Activated B cell treated with CpG ODN at 0.5 μM for 24 hours (primary cell): Measurements from ENCODE around the gene DNAJB1. TPM values are rescaled to one million over a fixed set of nuclear protein-coding genes. Genes with fewer than 3 reads are reported as not detected.

Source experiments
- ATAC-seq: fragments of 200-7000 bp; cut with Tn5 transposase; one replicate; pipeline ENCODE4 v1.10.0; 2021; ENCODE audit warnings: low read depth, mild to moderate bottlenecking, moderate library complexity
- CTCF ChIA-PET: fragments of 350-600 bp; sonication (Branson Sonifier 250); formaldehyde crosslinking; loops from one replicate; lab custom pipeline; 2021; ENCODE audit warnings: antibody characterized with exemption; lab: Charles Lee
- POLR2A ChIA-PET: fragments of 350-600 bp; sonication (Branson Sonifier 250); formaldehyde crosslinking; loops from one replicate; lab custom pipeline; 2021; ENCODE audit warnings: antibody characterized with exemption; lab: Charles Lee
- DNase-seq: peaks from one replicate; pipeline ENCODE4 v3.0.0; 2022
- H3K27ac Mint-ChIP-seq: one replicate; pipeline ENCODE4 v1.8.0; 2020; ENCODE audit warnings: mixed read lengths
- H3K27me3 Mint-ChIP-seq: one replicate; pipeline ENCODE4 v1.8.0; 2021; ENCODE audit warnings: mixed read lengths
- H3K36me3 Mint-ChIP-seq: one replicate; pipeline ENCODE4 v1.8.0; 2021; ENCODE audit warnings: low read depth, mixed read lengths
- H3K4me1 Mint-ChIP-seq: one replicate; pipeline ENCODE4 v1.8.0; 2021; ENCODE audit warnings: mixed read lengths
- H3K4me3 Mint-ChIP-seq: one replicate; pipeline ENCODE4 v1.8.0; 2020; ENCODE audit warnings: mild to moderate bottlenecking, mixed read lengths
- H3K9me3 Mint-ChIP-seq: one replicate; pipeline ENCODE4 v1.8.0; 2020; ENCODE audit warnings: mixed read lengths
- intact Hi-C: fragments of 100-400 bp; cut with micrococcal nuclease; formaldehyde crosslinking; loops from one replicate; pipeline ENCODE4 v1.15.1; 2024
- total RNA-seq: library from RNA; stranded (reverse); gene quantifications from 2 replicates; pipeline ENCODE4 v1.2.3, GENCODE V29; 2022
- TF ChIP-seq, protein P1 (sequence below): fragments of 200-600 bp; IDR thresholded peaks from one replicate; pipeline ENCODE4 v1.8.0; 2022; ENCODE audit warnings: antibody characterized with exemption, mild to moderate bottlenecking

DNAJB1 gene
- total RNA-seq = 56.1 and 58.7 TPM in 2 replicates

DNA sequence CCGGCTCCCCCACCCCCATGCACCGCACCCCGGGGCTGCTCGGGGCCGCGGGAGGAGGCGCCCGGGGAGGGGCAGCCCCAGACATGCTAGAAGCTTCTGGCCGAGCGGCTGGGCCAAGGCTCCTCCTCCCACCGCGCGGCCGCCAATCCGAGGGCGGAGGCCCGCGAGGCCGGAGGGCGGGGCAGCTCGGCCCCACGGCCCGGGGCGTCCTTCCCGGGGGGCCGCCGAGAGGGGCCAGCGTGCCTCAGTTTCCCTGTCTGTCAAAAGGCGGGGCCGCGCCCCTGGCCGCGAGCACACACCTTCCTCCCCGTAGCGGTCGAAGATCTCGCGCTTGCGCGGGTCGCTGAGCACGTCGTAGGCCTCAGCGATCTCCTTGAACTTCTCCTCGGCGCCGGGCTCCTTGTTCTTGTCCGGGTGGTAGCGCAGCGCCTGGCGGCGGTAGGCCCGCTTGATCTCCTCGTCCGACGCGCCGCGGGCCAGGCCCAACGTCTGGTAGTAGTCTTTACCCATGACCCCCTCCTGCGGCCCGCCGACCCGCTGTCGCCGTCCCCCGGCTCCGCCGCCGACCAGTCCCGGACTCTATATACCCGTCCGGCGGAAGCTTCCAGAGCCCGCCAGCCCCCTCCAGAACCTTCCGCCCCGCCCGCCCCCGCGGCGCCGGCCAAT is at the start of gene DNAJB1:
Gene DNAJB1 (minus strand): TSS at position 558 of the 666 bp plus-strand sequence. CDS start 48 bp downstream, at position 510.
- intact Hi-C loops = loop anchor here (1.0 to 2.0 kb wide), 5 partner anchors 11 to 171 kb away; partner anchors contain the start of genes GIPC1, NDUFB7 and TECR
- CTCF ChIA-PET = interaction anchor here (0.7 to 1.5 kb wide), 3 partner anchors 32 to 38 kb away, joined by 3 read pairs; no protein-coding TSS in a partner anchor
- TF ChIP-seq, protein P1, sequence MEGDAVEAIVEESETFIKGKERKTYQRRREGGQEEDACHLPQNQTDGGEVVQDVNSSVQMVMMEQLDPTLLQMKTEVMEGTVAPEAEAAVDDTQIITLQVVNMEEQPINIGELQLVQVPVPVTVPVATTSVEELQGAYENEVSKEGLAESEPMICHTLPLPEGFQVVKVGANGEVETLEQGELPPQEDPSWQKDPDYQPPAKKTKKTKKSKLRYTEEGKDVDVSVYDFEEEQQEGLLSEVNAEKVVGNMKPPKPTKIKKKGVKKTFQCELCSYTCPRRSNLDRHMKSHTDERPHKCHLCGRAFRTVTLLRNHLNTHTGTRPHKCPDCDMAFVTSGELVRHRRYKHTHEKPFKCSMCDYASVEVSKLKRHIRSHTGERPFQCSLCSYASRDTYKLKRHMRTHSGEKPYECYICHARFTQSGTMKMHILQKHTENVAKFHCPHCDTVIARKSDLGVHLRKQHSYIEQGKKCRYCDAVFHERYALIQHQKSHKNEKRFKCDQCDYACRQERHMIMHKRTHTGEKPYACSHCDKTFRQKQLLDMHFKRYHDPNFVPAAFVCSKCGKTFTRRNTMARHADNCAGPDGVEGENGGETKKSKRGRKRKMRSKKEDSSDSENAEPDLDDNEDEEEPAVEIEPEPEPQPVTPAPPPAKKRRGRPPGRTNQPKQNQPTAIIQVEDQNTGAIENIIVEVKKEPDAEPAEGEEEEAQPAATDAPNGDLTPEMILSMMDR = no peak
- DNase-seq (peak; percentile 78), ATAC-seq (peak; percentile 48)
- no peaks in the 10 kb centered on the region for H3K27me3 Mint-ChIP-seq
- H3K4me1 Mint-ChIP-seq = peaks cover 65% of the 10 kb centered on the region
- H3K9me3 Mint-ChIP-seq = no peaks in the 10 kb centered on the region
- H3K27ac Mint-ChIP-seq = peak within 1 kb of the TSS; percentile 95
- H3K4me3 Mint-ChIP-seq = peak within 1 kb of the TSS; percentile 91
- peaks cover 44% of the 10 kb centered on the region for H3K36me3 Mint-ChIP-seq
- POLR2A ChIA-PET = interaction anchor here (0.5 to 3.3 kb wide), 33 partner anchors 10 to 1978 kb away, joined by 3 to 31 read pairs (median 4); partner anchors contain the start of genes ADGRE3, C19orf44, CALR3 and GIPC1

DNA sequence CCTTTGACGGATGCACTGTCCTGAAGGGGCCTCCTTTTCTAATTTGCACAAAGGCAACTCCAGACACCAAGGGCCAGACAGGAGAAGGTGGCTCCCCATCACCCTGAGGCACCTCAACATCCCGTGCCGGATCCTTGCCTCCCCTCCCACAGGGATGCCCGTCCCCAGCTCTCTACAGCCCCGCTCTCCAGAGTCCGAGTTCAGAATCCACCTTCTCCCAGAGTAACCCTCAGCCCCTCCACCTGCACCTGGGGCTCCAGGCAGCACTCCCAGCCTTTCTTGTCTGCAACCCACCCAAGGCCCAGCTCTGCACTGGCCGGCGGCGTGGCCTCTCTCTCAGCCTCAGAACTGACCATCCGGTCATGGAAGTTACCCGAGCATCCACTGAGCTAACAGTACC is 48.9 kb upstream of the DNAJB1 start:
- TF ChIP-seq, protein P1 = no peak
- Mint-ChIP-seq H3K4me1 (peaks cover 31% of the 10 kb centered on the region), H3K9me3 (no peaks in the 10 kb centered on the region), H3K36me3 (peaks cover 44% of the 10 kb centered on the region), H3K27ac (no peak overlapping the region), H3K4me3 (no peak overlapping the region), H3K27me3 (no peaks in the 10 kb centered on the region)
- ATAC-seq = no peak
- ChIA-PET POLR2A (no interaction called here), CTCF (no interaction called here)
- DNase-seq = no peak
- intact Hi-C loops = no loop called here

DNA sequence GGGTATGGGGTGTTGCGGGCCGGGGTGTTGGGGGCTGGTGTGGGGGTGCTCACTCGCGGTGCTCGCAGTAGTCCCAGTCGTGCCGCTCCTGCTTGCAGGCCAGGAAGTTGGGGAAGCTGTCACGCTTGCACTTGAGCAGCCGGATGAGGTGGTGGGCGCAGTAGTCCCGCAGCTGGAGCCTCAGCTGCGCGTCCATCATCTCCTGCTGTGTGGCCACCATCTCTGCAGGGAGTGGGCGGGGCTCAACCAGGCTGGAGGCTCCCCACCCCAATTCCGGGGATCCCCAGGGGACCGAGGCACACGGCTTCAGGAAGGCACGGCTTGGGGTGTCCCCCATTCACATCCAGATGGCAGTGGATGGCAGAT is 48.5 kb upstream of the DNAJB1 start:
- no peaks in the 10 kb centered on the region for H3K27me3 Mint-ChIP-seq
- DNase-seq (no peak), ATAC-seq (no peak)
- H3K36me3 Mint-ChIP-seq = peaks cover 42% of the 10 kb centered on the region
- TF ChIP-seq, protein P1 = no peak
- H3K9me3 Mint-ChIP-seq = no peaks in the 10 kb centered on the region
- CTCF ChIA-PET = no interaction called here
- H3K4me3 Mint-ChIP-seq = no peak overlapping the region
- POLR2A ChIA-PET = no interaction called here
- intact Hi-C loops = no loop called here
- H3K27ac Mint-ChIP-seq = no peak overlapping the region
- H3K4me1 Mint-ChIP-seq = peaks cover 31% of the 10 kb centered on the region

DNA sequence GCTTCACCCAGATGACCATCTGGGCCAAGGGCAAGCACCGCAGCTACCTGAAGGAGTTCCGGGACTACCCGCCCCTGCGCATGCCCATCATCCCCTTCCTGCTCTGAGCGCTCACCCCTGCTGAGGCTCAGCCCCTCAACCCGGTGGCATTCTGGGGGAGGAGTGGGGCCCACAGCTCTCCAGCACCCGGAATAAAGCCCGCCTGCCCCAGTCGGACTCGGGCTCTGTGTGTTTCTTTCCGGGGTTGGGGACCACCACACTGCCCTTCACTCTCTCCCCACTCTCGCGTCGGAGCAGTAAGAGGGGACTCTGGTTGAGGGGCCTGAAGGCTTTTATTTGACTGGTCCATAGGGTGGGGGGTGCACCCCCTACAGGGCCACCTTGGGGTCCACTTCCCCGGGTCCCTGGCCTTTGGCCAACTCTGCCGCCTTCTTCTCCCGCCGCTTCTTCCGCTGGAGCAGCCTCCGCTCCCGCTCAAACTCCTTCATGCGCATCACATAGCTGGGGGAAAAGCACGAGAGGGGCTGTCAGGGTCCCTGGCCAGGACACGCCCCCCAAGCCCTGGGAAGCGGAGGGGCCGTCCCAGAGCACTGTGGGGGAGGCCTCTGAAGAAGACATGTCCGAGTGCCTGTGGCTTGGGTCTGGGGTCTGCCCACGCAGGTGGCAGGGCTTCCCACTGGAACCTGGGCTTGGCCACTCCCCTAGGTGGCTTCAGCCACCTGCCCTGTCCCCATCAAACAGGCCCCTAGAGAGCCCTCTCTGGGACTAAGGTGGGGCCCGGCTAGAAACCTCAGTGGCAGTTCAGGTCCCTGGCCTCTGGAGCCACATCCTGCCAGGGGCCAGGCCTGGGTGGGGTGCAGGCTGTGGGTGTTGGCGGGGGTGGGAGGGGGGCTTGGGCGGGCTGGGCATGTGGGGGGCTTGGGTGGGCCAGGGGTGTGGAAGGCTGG is 47.8 kb upstream of the DNAJB1 start:
- Mint-ChIP-seq H3K27ac (no peak overlapping the region), H3K36me3 (peaks cover 40% of the 10 kb centered on the region), H3K4me1 (peaks cover 27% of the 10 kb centered on the region)

More for the DNA sequence above, 47.8 kb upstream of the DNAJB1 start:
- ATAC-seq (no peak), DNase-seq (no peak)
- TF ChIP-seq, protein P1 = no peak
- ChIA-PET CTCF (no interaction called here), POLR2A (no interaction called here)
- intact Hi-C loops = no loop called here
- no peaks in the 10 kb centered on the region for H3K9me3 Mint-ChIP-seq
- H3K27me3 Mint-ChIP-seq = no peaks in the 10 kb centered on the region
- no peak overlapping the region for H3K4me3 Mint-ChIP-seq
